Activated naive CD4-positive, alpha-beta T cell treated with anti-CD3 and anti-CD28 coated beads, Interleukin-2, amount 50 U/mL, for 72 hours (primary cell): ENCODE results near the gene TCL1B. TPM values are rescaled to one million over a fixed set of nuclear protein-coding genes. Genes with fewer than 3 reads are reported as not detected.

Experiments used
- ATAC-seq, 2 donors: fragments of 150-1000 bp; cut with Tn5 transposase; 2 replicates each; pipeline ENCODE4 v1.10.0; 2021; ENCODE audit warnings: mild to moderate bottlenecking in 2 of 2, moderate library complexity in 2 of 2
- DNase-seq, 2 donors: peaks; one replicate each; pipeline ENCODE4 v3.0.0; 2021 to 2022; ENCODE audit warnings: low spot score in 2 of 2
- H3K27ac Mint-ChIP-seq, 2 donors: one replicate each; pipeline ENCODE4 v1.8.0; 2022; ENCODE audit warnings: mild to moderate bottlenecking in 2 of 2, mixed read lengths in 2 of 2
- H3K36me3 Mint-ChIP-seq, 2 donors: one replicate each; pipeline ENCODE4 v1.8.0; 2022; ENCODE audit warnings: mixed read lengths in 2 of 2
- H3K9me3 Mint-ChIP-seq, 2 donors: one replicate each; pipeline ENCODE4 v1.8.0; 2022; ENCODE audit warnings: mixed read lengths in 2 of 2
- total RNA-seq, 2 donors: library from RNA; stranded (reverse); gene quantifications; one replicate each; pipeline ENCODE4 v1.2.3, GENCODE V29; 2022

Gene TCL1B
- total RNA-seq, result not detected

GRCh38 chr14:95685978-95686922 is at the start of gene TCL1B:
Gene TCL1B (plus strand): TSS chr14:95686426. CDS start chr14:95686468, 42 bp downstream.
- Mint-ChIP-seq H3K36me3 (no peaks in the 10 kb centered on the region), H3K9me3 (no peaks in the 10 kb centered on the region), H3K27ac (no peak within 1 kb of the TSS)
- DNase-seq, result no peak
- no peak for ATAC-seq

GRCh38 chr14:95644981-95645380 is 41.2 kb upstream of the TCL1B start:
- DNase-seq, result no peak
- H3K9me3 Mint-ChIP-seq, result no peaks in the 10 kb centered on the region
- ATAC-seq, result no peak
- no peaks in the 10 kb centered on the region for H3K36me3 Mint-ChIP-seq
- no peak overlapping the region for H3K27ac Mint-ChIP-seq

GRCh38 chr14:95645389-95645996 is 40.7 kb upstream of the TCL1B start:
- no peaks in the 10 kb centered on the region for H3K36me3 Mint-ChIP-seq
- no peak for ATAC-seq
- no peaks in the 10 kb centered on the region for H3K9me3 Mint-ChIP-seq
- DNase-seq, result no peak
- no peak overlapping the region for H3K27ac Mint-ChIP-seq

- Mint-ChIP-seq H3K27ac (no peak overlapping the region), H3K36me3 (no peaks in the 10 kb centered on the region), H3K9me3 (no peaks in the 10 kb centered on the region)
- DNase-seq, result no peak
- ATAC-seq, result no peak
These were observed 38.3 kb upstream of the TCL1B start for GRCh38 chr14:95647926-95648325.

- ATAC-seq, result no peak
- H3K36me3 Mint-ChIP-seq, result no peaks in the 10 kb centered on the region
- no peaks in the 10 kb centered on the region for H3K9me3 Mint-ChIP-seq
- no peak overlapping the region for H3K27ac Mint-ChIP-seq
- no peak for DNase-seq
These were observed 37.0 kb upstream of the TCL1B start for GRCh38 chr14:95649230-95649629.

GRCh38 chr14:95651028-95651427 is 35.2 kb upstream of the TCL1B start:
- Mint-ChIP-seq H3K27ac (no peak overlapping the region), H3K36me3 (no peaks in the 10 kb centered on the region), H3K9me3 (no peaks in the 10 kb centered on the region)
- DNase-seq, result no peak
- no peak for ATAC-seq

- Mint-ChIP-seq H3K27ac (no peak overlapping the region), H3K9me3 (no peaks in the 10 kb centered on the region), H3K36me3 (no peaks in the 10 kb centered on the region)
- DNase-seq (no peak), ATAC-seq (no peak)
These were observed 34.2 kb upstream of the TCL1B start for GRCh38 chr14:95651821-95652583.

- no peaks in the 10 kb centered on the region for H3K9me3 Mint-ChIP-seq
- no peaks in the 10 kb centered on the region for H3K36me3 Mint-ChIP-seq
- no peak overlapping the region for H3K27ac Mint-ChIP-seq
- ATAC-seq (no peak), DNase-seq (no peak)
These were observed 33.5 kb upstream of the TCL1B start for GRCh38 chr14:95652690-95653089.

GRCh38 chr14:95655461-95655860 is 30.8 kb upstream of the TCL1B start:
- no peaks in the 10 kb centered on the region for H3K36me3 Mint-ChIP-seq
- no peak for ATAC-seq
- no peak for DNase-seq

GRCh38 chr14:95656634-95657033 is 29.6 kb upstream of the TCL1B start:
- DNase-seq, result no peak
- ATAC-seq, result no peak
- H3K9me3 Mint-ChIP-seq, result no peaks in the 10 kb centered on the region
- no peak overlapping the region for H3K27ac Mint-ChIP-seq
- H3K36me3 Mint-ChIP-seq, result no peaks in the 10 kb centered on the region

More at GRCh38 chr14:95655461-95655860, 30.8 kb upstream of the TCL1B start:
- Mint-ChIP-seq H3K27ac (no peak overlapping the region), H3K9me3 (no peaks in the 10 kb centered on the region)

GRCh38 chr14:95657454-95657853 is 28.8 kb upstream of the TCL1B start:
- Mint-ChIP-seq H3K27ac (no peak overlapping the region), H3K9me3 (no peaks in the 10 kb centered on the region), H3K36me3 (no peaks in the 10 kb centered on the region)
- DNase-seq (no peak), ATAC-seq (no peak)

- ATAC-seq (no peak), DNase-seq (no peak)
- Mint-ChIP-seq H3K9me3 (no peaks in the 10 kb centered on the region), H3K36me3 (no peaks in the 10 kb centered on the region), H3K27ac (peak overlapping the region in 1 of 2 donors; percentile 65)
These were observed 26.8 kb upstream of the TCL1B start for GRCh38 chr14:95659293-95659989.

- DNase-seq (no peak), ATAC-seq (no peak)
- Mint-ChIP-seq H3K36me3 (no peaks in the 10 kb centered on the region), H3K27ac (peak overlapping the region in 1 of 2 donors; percentile 46), H3K9me3 (no peaks in the 10 kb centered on the region)
These were observed 26.2 kb upstream of the TCL1B start for GRCh38 chr14:95659990-95660385.

- no peak for DNase-seq
- peak overlapping the region in 1 of 2 donors; percentile 2 for H3K27ac Mint-ChIP-seq
- H3K36me3 Mint-ChIP-seq, result no peaks in the 10 kb centered on the region
- no peak for ATAC-seq
- H3K9me3 Mint-ChIP-seq, result no peaks in the 10 kb centered on the region
These were observed 25.3 kb upstream of the TCL1B start for GRCh38 chr14:95660651-95661515.

- Mint-ChIP-seq H3K9me3 (no peaks in the 10 kb centered on the region), H3K36me3 (no peaks in the 10 kb centered on the region), H3K27ac (no peak overlapping the region)
- ATAC-seq (peak in 1 of 2 donors; percentile 30), DNase-seq (no peak)
These were observed 23.6 kb upstream of the TCL1B start for GRCh38 chr14:95662376-95663186.
